ENCODE results near the gene SEPTIN5. TPM values are rescaled to one million over a fixed set of nuclear protein-coding genes. Genes with fewer than 3 reads are reported as not detected.

SEPTIN5 gene
- total RNA-seq, 1 experiment from 2014 or later: not detected

DNA sequence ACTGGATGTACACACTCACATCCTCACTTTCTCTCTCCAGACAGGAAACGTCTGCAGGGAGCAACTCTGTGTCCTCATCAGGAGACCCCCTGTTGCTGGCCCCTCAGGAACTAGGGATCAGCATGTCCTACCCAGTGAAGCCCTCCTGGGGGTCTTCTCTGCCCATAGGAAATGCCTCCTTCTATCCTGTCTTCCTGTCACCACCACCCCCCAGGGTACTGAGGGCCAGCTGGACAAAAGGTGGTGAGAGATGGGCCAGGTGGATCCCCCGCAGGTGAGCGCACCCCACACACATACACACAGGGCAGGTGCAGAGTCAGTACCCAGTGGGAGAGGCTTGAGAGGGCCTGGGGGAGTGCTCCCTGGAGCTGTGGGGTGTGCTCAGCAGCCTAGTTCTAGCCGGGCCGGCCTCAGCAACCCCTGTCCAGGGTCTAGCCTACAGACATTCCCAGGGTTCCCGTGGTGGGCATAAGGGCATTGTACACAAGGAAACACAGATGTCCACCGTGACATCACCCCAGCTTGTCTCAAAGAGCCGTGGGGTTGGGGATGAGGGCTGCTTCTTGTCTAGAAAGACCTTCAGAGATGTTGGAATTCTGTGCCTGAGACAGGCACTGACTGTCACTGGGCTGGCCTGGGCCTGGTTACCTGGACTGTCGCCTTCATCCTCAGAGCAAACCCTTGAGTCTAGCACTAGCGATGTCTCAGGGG lies 18.3 kb downstream of the SEPTIN5 start:
- DNase-seq (ENCODE audit: low spot score): no peak

DNA sequence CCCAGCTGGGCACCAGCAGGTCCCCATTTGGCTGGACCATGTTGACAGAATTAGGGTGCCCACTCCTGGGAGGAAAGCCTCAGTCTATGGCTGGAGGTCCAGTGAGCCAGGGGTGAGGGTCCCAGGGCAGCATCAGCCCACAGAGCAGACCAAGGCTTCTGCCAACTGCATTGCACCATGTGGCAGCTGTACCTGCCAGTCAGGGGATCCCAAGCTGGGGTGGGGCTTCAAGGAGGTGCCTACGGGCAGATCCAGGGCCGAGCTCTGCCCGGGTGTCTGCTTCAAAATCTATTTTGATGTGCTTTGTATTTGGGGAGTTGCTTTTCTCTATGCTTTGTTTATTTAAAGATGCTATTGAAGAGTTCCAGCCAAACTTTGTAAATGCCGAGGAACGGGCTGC lies 19.5 kb downstream of the SEPTIN5 start:
- no peak for DNase-seq (ENCODE audit: low spot score)

DNA sequence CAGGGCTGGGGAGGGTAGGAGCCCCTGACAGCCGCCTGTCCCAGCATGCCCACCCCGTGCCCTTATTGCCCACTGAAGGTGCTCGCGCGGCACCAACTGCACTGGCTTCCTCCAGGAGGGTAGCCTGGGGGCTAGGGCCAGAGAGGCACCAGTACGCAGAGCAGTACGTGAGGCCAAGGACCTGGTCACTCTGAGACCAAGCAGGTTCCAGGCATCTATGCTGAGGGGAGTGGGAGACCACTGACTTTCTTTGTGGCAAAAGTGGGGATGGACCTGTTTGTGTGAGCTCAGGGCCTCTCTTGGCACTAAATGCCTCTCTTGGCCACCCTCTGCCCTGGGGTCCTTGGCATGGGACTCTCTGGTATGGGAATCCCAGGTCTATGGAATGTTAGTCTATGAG lies 19.9 kb downstream of the SEPTIN5 start:
- no peak for DNase-seq (ENCODE audit: low spot score)

DNA sequence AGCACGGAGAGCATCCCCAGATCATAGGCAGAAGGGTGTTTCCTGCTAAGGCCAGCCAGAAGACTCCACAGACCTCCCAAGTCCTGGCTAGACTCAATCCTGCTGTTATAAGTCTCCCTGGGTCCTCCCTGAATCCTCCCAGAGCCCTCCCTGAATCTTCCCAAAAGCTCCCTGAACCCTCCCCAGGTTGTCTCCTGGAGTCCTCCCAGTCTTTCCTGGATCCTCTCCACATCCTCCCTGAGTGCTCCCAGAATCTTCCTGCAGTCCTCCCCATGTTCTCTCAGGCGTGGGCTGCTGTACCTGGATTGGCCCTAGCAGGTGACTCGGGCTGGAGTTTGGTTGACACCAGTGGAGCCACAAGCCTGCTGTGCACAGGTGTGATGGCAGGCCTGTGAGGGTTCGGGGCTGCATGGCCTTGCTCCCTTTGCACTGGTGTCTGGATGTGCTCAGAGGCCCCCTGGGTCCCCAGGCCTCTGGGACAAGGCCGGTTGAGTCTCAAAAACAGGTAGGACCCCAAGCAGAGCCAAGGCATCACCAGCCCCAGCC lies 20.6 kb downstream of the SEPTIN5 start:
- no peak for DNase-seq (ENCODE audit: low spot score)

DNA sequence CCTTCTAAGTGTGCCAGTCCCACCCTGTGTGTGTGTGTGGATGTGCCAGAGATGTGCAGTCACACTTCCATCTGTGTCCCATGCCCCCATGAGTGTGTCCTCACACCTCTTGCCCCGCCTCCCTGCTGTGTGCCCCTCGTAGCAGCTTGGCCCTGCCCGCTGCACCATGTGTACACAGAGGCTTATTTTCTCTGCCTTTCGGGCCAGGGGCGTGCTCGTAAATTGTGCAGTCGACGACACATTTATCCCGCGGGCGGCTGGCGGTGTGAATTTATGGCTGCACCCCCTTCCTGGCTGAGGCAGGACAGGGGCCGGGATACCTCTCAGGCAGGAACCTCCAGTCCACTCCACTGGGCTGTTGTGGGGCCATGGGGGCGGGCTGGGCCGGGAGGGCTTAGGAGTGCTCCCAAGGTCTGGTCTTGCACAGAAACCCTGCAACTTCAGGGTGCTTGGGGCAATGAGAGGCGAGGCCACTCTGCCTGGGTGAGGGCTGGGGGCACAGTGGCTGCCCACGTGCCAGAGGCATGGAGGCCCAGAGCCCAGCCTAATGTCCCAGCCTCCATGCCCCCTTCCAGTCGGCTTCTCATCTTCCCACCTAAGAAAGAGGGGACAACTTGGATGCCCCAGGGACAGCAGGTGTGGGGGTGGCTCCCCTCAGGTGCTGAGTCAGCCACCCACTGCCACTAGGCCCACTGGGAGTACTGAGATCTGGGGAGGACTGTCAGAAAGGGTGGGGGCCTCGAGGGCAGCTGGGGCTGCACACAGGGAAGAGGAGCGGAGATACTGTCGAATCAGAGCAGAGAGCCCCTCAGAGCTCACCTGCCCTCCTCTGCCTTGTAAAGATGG lies 21.6 kb downstream of the SEPTIN5 start:
- no peak for DNase-seq (ENCODE audit: low spot score)

DNA sequence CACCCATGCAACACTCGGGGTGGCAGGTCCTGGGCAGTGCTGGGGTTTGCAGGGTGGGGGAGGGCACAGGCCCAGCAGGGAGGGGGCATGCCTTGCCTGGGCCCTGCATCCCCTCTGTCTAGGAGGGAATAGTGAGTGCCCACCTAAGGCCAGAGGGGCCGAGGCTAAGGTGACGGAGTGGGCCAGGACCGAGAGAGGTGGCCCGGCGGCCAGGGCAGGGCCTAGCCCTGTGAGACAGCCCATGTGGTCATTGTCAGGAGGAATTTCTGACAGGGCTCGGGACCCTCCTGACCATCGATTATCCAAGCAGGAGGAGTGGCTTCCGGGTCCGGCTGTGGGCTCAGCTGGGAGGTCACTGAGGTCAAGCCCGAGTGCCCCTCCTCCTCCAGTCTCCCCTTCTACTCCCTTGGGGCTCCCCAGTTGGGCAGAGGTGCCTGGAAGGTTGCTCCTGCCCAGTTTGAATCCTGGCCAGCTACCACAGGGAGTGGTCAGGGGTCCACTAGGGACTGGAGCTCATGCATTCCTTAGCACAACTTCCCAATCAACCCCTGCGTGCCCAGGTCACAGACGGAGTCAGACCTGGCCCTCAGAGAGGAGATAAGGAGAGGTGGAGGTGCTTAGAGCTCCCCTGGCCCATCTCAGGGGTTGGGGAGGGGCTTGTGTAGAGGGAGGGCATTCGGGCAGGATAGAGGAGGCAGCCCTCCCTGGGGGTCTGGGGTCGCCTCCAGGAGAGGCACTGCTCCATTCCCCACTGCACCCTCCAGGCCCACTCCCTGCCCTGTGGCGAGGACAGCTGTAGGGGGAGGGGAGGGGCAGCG lies 23.8 kb downstream of the SEPTIN5 start:
- no peak for DNase-seq (ENCODE audit: low spot score)

DNA sequence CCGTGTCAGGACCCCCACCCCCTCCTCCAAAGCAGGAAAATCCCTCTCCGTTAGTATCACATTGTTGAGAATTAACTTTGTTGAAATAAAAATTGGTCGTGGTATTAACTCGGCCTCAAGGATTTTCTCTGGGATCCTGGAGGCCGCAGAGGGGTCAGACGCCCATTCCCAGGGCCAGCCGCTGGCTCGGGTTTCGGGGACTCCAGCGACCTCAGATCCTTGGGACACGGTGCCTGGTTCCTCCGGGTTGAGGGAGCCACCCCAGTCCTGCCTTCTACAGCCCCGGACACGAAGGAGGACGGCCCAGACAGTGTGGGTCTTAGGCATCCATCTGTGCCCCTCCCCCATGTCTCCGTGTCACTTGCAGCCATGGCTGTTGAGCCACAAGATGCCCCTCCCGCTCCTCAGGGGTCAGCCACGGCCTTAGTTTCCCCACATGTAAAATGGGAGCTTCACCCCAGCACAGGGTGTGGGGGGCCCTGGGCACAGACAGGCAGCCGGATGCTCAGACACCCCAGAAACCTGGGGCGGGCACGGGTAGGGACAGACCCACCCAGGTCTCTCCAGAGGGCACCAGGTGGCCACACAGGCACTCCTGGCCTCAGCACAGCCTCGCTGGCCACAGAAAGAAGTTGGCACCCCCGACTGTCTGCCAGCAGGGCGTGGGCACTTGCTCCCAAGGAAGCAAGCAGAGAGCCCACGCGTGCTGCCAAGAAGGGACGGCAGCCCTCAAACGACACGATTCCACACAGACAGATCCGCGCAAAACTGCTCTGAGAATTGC lies 24.6 kb downstream of the SEPTIN5 start:
- no peak for DNase-seq (ENCODE audit: low spot score)

DNA sequence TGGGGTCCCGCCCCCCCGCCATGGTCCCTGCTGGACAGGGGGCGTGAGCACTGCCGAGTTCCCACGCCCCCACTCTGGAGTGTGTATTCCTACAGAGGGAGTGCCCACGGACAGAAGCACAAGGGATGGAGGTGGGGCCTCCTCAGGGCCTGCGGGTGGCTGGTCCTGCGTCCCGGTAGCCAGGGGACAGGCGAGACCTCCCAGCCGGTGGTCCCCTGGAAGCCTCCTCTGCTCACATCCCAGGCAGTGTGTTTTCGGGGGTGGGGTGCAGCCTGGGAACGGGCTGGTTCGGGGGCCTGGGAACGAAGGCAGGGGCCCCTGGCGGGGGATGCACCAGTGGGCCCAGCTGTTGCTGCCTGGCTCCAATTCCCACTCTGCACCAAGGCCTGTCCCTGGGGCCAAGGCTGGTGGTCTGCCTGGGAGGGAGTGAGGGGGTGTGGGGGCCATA lies 25.2 kb downstream of the SEPTIN5 start:
- DNase-seq (ENCODE audit: low spot score): no peak

DNA sequence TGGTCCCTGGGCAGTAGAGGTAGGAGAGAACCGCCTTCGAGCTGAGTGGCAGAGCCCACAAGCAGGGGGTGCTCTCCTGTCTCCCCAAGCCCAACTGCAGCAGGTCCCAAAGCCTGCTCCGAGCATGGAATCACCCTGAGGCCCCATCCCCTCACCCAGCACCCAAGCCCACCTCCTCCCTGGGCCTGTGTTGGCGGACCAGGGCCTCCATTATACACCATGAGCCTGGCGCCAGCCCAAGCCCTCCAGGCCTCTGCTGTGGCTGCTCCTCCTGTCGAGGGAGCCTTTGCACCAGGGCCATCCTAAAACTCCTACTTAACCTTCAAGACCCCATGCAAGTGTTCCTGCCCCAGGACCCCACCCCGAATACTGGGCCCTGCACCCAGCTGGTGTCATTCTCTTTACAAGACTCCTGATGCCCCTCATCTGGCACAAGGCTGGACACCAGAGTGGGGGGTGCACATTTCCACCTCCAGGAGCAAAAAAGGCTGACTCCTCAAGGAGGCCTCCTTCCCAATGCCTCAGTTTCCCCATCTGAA lies 25.7 kb downstream of the SEPTIN5 start:
- DNase-seq (ENCODE audit: low spot score): no peak

DNA sequence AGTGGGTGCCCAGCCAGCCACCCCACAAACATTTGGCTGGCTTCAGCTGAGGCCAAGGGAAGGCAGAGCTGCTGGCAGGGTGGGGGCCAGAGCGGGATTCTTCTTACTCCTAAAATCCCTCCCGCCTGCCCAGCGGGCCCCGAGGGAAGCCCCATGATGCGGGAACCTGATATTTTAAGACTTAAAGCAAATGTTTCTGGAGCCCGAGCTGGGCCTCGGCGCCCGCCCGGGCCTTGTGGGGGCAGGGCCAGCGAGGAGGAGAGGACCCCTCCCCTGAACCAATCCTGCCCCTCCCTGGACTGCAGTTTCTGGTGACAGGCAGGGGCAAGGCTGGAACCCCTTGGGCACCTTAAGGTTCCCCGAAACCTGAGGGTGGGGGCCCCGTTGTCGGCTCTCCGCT lies 26.3 kb downstream of the SEPTIN5 start:
- no peak for DNase-seq (ENCODE audit: low spot score)

DNA sequence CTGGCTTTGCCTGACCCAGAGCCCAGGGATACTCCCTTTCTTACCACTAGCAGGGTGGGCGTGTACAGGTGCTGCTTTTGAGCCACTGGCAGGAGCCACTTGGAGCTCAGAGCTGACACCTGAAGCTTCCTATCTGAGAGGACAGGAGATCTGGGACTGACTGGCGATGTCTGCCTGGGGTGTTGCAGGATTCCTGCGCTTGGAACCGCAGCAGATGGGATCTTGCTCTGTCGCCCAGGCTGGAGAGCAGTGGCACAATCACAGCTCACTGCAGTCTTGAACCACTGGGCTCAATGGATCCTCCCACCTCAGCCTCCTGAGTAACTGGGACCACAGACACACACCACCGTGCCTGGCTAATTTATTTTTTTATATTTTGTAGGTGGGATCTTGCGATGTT lies 26.8 kb downstream of the SEPTIN5 start:
- no peak for DNase-seq (ENCODE audit: low spot score)

DNA sequence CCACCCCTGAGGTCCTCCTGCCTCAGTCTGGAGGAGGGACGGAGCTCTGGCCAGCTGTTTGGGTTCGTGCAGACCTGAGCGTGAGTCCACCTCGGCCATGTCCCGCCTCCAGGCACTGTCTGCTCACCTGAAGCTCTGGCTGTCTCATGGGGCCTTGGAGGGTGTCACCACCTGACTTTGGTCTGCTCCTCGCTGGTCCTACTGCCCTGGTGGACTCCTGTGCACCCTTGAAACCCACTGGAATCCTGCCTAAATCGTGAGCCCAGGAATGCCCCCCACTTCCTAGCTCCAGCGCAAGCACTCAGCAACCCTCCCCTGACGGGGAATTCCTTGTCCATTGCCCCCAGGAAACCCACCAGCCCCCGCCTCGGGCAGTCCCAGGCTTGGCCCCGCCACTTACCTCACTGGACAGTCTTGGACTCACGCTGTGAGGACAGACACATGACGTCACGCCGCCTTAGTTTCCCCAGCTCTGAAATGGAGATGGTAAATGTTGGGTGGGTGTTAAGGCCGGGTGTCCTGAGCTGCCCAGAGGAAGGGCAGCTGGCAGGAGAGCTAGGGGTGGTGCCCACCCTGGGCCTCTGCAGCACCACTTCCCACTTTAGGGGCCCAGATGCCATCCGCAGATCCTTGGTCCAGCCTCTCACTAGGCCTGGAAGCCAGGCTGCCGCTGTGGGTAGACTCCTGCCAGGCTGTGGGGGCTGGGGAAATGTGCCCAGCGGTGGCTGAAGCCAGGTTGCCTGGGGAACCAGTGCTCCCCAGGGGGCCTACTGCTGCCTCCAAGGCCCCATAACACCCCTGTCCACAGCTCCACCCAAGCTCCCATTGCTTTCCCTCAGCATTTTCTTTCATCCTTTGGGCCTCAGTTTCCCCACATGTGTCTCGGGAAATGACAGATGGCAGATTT lies 28.1 kb downstream of the SEPTIN5 start:
- no peak for DNase-seq (ENCODE audit: low spot score)

DNA sequence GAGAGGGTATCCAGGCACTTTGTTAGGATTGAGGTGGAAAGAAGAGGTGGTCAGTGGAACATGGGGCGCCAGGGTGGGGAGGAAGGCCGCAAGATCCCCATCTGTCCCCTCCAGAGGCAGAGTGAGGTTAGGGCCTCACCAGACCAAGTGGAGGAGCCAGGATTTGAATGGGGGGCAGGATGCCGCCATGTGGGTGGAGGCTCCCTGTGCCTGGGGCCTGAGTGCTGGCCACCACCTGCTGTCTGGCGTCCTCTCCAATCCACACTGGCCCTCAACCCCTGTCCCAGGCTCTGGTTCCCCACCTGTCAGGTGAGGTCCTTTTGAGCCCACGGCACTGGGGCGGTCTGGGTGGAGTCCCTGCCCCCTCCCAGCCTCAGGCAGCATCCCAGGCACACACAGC lies 28.8 kb downstream of the SEPTIN5 start:
- DNase-seq (ENCODE audit: low spot score): no peak

DNA sequence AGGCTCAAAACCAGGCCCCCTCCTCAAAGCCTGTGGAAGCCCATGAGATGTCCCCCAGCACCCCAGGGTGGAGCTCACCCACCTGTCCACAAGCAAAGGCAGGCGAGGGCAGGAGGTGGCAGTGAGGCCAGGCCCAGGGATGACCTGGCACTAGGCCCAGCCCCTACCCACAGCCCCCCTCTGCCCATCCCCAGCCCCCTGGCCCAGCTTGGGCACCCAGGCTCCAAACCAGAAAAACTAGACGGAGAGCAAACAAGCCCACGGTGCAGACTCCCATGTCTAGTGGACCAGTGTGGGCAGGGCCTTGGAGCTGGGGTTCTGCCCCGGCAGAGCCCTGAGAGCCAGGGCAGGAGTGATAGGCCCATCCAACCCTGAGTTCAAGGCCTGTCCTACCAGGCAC lies 29.3 kb downstream of the SEPTIN5 start:
- no peak for DNase-seq (ENCODE audit: low spot score)

DNA sequence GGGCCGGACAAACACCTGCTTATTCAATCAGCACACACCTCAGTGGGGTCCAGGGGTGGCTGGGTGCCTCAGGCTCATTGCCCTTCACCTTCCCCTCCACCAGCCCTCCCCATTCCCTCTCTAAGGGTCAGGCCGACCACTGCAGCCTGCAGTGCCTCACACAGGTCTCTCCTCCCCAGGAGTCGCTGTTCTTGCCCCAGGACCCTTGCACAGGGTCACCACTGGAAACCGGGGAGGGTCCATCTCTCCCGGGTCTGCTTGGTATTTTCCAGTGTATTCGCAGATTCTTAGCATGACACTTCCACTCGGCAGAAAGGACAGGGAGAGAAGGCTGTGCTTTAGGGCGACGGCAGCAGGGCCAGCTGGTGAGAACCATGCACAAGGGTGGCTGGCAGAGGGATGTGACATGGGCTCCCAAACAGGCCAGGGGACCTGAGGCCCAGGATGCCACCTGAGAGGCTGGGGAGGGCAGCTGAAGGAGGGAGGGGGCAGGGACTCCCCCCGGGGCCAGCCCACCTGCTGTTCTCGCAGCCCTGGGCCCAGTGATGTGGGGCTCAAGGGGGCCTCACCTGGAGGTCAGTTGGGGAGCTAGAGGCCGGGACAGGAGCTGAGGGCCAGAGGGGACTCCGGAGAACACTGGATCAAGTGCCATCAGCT lies 30.2 kb downstream of the SEPTIN5 start:
- no peak for DNase-seq (ENCODE audit: low spot score)

DNA sequence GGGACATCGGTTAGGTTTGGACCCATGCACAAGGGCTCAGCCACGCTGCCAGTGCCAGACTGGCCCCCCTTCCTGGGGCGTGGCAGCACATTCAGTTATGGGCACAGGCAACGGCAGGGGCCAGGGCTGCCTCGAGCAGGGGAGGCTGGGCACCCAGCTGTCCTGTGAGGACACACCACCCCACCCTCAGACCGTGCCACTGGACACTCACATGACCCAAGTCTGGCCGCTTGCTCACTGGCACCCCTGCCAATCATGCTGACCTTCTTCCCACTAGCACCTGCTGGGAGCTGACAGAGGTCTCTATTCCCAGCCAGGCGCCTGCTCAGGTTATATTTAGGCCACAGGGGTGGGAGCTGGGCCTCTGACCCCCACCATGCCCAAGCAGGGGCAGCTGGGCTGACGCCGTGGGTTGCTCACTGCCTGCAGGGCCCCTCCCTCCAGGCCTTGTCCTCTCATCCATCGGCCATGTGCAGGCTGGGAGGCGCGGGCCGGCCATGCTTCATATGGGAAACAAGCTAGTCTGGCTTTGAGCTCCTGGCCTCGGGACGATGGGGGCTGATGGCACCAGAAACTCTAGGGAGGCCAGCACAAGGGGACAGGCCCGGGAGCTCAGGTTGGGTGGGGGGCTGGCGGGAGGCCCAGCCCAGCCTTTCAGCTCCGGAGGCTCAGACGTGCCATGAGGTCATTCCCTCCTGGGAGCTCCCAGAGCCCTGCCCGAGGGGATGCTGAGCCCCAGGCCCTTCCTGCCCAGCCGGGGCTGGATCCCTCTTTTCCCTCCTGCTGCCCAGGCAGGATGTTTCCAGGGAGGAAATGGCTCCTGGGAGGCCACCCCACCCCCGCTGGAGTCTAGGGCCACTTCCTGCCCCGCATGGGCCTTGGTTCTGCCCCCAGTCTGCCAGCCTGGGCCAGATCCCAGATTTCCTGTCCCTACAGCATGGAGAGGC lies 31.1 kb downstream of the SEPTIN5 start:
- no peak for DNase-seq (ENCODE audit: low spot score)

DNA sequence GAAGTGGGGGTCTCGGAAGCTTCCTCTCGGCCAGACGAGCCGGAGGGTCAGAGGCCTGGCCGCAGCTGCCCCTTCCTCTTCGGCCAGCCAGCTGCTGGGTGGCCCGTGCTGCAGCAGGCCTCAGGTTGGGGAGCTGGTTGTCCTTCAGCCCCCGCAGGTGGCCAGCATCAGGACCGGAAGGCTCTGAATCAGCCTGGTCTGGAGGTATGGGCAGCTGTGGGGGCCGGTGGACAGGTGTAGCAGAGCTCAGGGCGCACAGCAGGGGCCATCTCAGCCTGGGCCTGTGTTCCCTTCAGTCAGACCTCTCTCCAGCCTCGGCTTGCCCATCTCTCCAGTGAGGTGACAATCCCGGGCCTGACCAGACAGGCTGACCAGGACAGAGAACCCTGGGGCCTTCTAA lies 32.4 kb downstream of the SEPTIN5 start:
- no peak for DNase-seq (ENCODE audit: low spot score)

DNA sequence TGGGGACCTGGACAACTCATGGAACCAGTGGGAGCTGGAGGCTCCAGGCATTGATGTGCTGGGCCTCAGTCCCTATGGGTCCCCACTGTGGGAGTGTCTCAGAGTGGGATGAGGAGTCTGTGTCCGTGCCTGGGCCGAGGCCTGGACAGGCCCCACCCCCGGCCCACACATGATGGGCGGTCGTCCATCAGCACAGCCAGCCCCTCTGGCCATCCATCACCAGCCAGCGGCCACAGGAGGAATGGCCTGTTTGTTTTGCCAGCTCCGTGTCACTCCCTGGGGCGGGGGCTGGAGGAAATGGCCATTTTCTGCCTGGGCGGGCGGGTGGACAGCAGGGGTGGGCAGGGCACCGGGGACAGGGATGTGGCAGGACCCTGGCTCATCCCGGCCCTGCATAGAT lies 33.2 kb downstream of the SEPTIN5 start:
- no peak for DNase-seq (ENCODE audit: low spot score)
